Large intestine (tissue), 3 donors: Measurements from ENCODE around the gene TUBD1. TPM values are rescaled to one million over a fixed set of nuclear protein-coding genes. Genes with fewer than 3 reads are reported as not detected.

Experiments
- DNase-seq, 2 donors: peaks; one replicate each; pipeline versions ENCODE4 v3.0.0 to v3.0.0-alpha.2; 2013
- H3K27ac ChIP-seq: one replicate; pipeline ENCODE4 v1.5.1; 2013; ENCODE audit warnings: low read length
- H3K27me3 ChIP-seq: 2 replicates; pipeline ENCODE4 v1.6.1; 2013; ENCODE audit warnings: low read length; ENCODE audit not compliant: control insufficient read depth, insufficient read depth
- H3K36me3 ChIP-seq: 2 replicates; pipeline ENCODE4 v1.6.1; 2013; ENCODE audit warnings: low read length; ENCODE audit not compliant: control insufficient read depth, insufficient read depth
- H3K4me1 ChIP-seq: one replicate; pipeline ENCODE4 v1.6.1; 2013; ENCODE audit warnings: low read length; ENCODE audit not compliant: control insufficient read depth, insufficient read depth
- H3K4me3 ChIP-seq: one replicate; pipeline ENCODE4 v1.5.1; 2013; ENCODE audit warnings: low read length
- H3K9me3 ChIP-seq: one replicate; pipeline ENCODE4 v1.6.1; 2013; ENCODE audit warnings: mild to moderate bottlenecking, low read depth, low read length, moderate library complexity; ENCODE audit not compliant: control insufficient read depth
- WGBS: methylation state at CpG from one replicate; pipeline ENCODE4 v1.1.5; 2013; ENCODE audit warnings: low lambda C conversion rate; ENCODE audit not compliant: insufficient coverage; 5-methylcytosine and 5-hydroxymethylcytosine counted together
- polyA plus RNA-seq: library from polyadenylated mRNA; unstranded; fragments of 120-200 nt; gene quantifications from one replicate; pipeline ENCODE4 v1.2.1, GENCODE V29; 2013

TUBD1 gene
- polyA plus RNA-seq, 1 donor, result 11.3 TPM

DNA sequence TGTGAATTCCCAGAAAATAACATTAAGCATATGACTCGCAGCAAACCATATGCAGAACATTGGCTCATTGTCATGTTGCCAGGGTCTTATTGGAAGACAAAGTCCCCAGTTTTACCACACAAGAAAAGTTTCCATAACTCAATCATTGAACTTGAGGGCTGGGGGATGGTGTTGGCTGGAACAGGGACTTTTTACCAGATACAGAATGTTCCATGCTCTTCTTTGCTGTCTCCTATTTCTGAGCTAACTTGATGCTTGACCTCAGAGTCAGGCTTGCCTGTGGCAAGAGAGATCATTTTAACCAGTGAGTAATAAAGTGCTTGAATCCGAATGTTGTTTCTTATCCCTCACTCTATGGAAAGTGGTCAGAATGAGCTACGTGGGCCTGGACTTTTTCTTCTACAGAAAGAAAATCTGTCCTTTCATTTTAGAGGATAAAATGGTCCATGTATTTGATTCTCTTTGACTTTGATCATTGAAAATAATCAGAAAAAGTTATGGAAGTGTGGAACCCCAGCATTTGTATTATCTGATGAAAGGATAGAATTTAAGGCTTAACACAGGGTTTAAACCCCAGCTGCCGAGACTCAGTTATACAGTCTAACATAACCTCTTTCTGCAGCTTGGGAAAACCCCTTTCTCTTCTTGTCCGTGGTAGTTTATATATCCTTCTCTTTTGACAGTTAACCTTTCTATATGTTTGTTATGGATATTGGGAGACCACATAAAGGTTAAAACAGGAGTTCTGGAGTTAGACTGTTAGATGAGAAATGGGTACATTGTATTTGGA is 67.0 kb downstream of the TUBD1 start:
- H3K36me3 ChIP-seq, result peaks cover 5% of the 10 kb centered on the region
- WGBS, result 100% methylated on average over 1 of the region's 5 CpGs
- no peak for DNase-seq
- H3K9me3 ChIP-seq, result no peaks in the 10 kb centered on the region
- H3K27me3 ChIP-seq, result no peaks in the 10 kb centered on the region
- H3K4me3 ChIP-seq, result no peak overlapping the region
- no peak overlapping the region for H3K27ac ChIP-seq
- peaks cover 27% of the 10 kb centered on the region for H3K4me1 ChIP-seq

DNA sequence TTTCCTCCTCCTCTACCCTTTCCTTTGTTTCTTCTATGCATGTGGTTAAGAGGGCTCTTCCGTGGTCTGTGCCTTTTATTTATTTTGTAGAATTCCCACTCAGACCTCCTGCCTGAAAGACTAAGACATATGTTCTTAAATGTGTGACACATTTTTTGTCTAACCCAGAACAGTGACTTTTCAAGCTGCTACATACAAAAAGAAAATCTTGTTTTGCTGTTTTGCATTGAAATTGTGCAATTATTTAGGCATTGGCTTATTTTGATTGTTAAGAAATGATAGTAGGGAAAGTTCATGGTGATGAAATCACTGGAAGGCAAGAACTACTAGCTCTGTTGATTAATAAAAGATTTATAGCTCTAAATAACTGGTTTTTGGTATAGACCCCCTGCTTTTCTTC is 76.8 kb downstream of the TUBD1 start:
- WGBS, result no CpG with 5 or more reads among the region's 1 CpG
- H3K27me3 ChIP-seq, result no peaks in the 10 kb centered on the region
- H3K9me3 ChIP-seq, result no peaks in the 10 kb centered on the region
- DNase-seq, result no peak
- no peak overlapping the region for H3K27ac ChIP-seq
- peaks cover 18% of the 10 kb centered on the region for H3K36me3 ChIP-seq
- H3K4me3 ChIP-seq, result no peak overlapping the region
- H3K4me1 ChIP-seq, result no peaks in the 10 kb centered on the region

GRCh38 chr17:59814685-59815084 is 78.1 kb downstream of the TUBD1 start:
- Histone ChIP-seq H3K4me3 (no peak overlapping the region), H3K4me1 (no peaks in the 10 kb centered on the region)
- WGBS, result 100% methylated on average over 1 of the region's 3 CpGs

GRCh38 chr17:59814276-59814675 is 78.5 kb downstream of the TUBD1 start:
- H3K4me1 ChIP-seq, result no peaks in the 10 kb centered on the region
- no peaks in the 10 kb centered on the region for H3K27me3 ChIP-seq
- no CpG with 5 or more reads among the region's 1 CpG for WGBS
- peak overlapping the region; percentile 53 for H3K27ac ChIP-seq
- H3K36me3 ChIP-seq, result peaks cover 22% of the 10 kb centered on the region
- no peak overlapping the region for H3K4me3 ChIP-seq
- H3K9me3 ChIP-seq, result no peaks in the 10 kb centered on the region
- DNase-seq, result peak in 1 of 2 donors; percentile 76

More at GRCh38 chr17:59814685-59815084, 78.1 kb downstream of the TUBD1 start:
- DNase-seq, result no peak
- Histone ChIP-seq H3K27ac (peak overlapping the region; percentile 53), H3K27me3 (no peaks in the 10 kb centered on the region), H3K36me3 (peaks cover 20% of the 10 kb centered on the region), H3K9me3 (no peaks in the 10 kb centered on the region)

- no peak overlapping the region for H3K4me3 ChIP-seq
- no peaks in the 10 kb centered on the region for H3K27me3 ChIP-seq
- H3K4me1 ChIP-seq, result no peaks in the 10 kb centered on the region
- no peaks in the 10 kb centered on the region for H3K9me3 ChIP-seq
- DNase-seq, result no peak
- 95% methylated on average over 2 of the region's 3 CpGs for WGBS
- peaks cover 20% of the 10 kb centered on the region for H3K36me3 ChIP-seq
- H3K27ac ChIP-seq, result no peak overlapping the region
Observed at GRCh38 chr17:59812139-59812538, 80.6 kb downstream of the TUBD1 start.

GRCh38 chr17:59811209-59811608 is 81.5 kb downstream of the TUBD1 start:
- no peak overlapping the region for H3K4me3 ChIP-seq
- no peak overlapping the region for H3K27ac ChIP-seq
- DNase-seq, result no peak
- no peaks in the 10 kb centered on the region for H3K9me3 ChIP-seq
- no peaks in the 10 kb centered on the region for H3K27me3 ChIP-seq
- H3K36me3 ChIP-seq, result peaks cover 17% of the 10 kb centered on the region
- H3K4me1 ChIP-seq, result no peaks in the 10 kb centered on the region
- no CpG with 5 or more reads among the region's 1 CpG for WGBS

GRCh38 chr17:59810894-59811153 is 81.9 kb downstream of the TUBD1 start:
- WGBS, result 100% methylated on average over 1 of the region's 1 CpG
- no peaks in the 10 kb centered on the region for H3K4me1 ChIP-seq
- no peak overlapping the region for H3K4me3 ChIP-seq
- no peak overlapping the region for H3K27ac ChIP-seq
- DNase-seq, result no peak
- no peaks in the 10 kb centered on the region for H3K27me3 ChIP-seq
- peaks cover 17% of the 10 kb centered on the region for H3K36me3 ChIP-seq
- no peaks in the 10 kb centered on the region for H3K9me3 ChIP-seq

Other genes starting within 250 kb of the TUBD1 start
- 26.3 TPM for gene PTRH2, start 185.5 kb downstream of the TUBD1 start, polyA plus RNA-seq
- 224 TPM for gene VMP1, start 185.3 kb downstream of the TUBD1 start, polyA plus RNA-seq
- gene RPS6KB1, start 178 bp upstream of the TUBD1 start, polyA plus RNA-seq, result 25.4 TPM
- gene RNFT1, start 71.8 kb upstream of the TUBD1 start, polyA plus RNA-seq, result 31.9 TPM
- gene HEATR6, start 186.0 kb upstream of the TUBD1 start, polyA plus RNA-seq, result 13.2 TPM